Measurements from ENCODE around the gene U2AF1L4. TPM values are rescaled to one million over a fixed set of nuclear protein-coding genes. Genes with fewer than 3 reads are reported as not detected.
A peak's percentile ranks its signal among the peaks of the same experiment; 100 is the strongest.

The U2AF1L4 gene
- total RNA-seq: 10 to 100 TPM; 29.0 to 32.2 TPM
- polyA plus RNA-seq: 37.5 TPM

- Histone ChIP-seq H3K27ac (ENCODE audit: low read depth, low read length) (peak within 1 kb of the TSS; percentile 100), H3K4me3 (ENCODE audit: low read length) (peak within 1 kb of the TSS; percentile 97), H3K9me3 (ENCODE audit: low read length) (no peaks in the 10 kb centered on the region), H3K27me3 (ENCODE audit: insufficient read depth, low read length, poor library complexity, severe bottlenecking) (no peaks in the 10 kb centered on the region), H3K36me3 (ENCODE audit: insufficient read depth, low read length) (no peaks in the 10 kb centered on the region), H3K4me1 (ENCODE audit: insufficient read depth, low read length) (peaks cover 59% of the 10 kb centered on the region)
- CTCF ChIA-PET: interaction anchor here (0.8 to 1.0 kb wide), 2 partner anchors 8 to 31 kb away, joined by 3 read pairs; no protein-coding TSS in a partner anchor
- POLR2A ChIA-PET: interaction anchor here (0.6 to 1.9 kb wide), 6 partner anchors 25 to 530 kb away, joined by 3 to 12 read pairs (median 4); partner anchors contain the start of gene KMT2B
- DNase-seq: peak; percentile 92 to 99 (median 98)
- H3K36me3 Mint-ChIP-seq: peaks cover 0 to 33% (median 0%) of the 10 kb centered on the region in 3 donors
- peaks cover 55 to 72% (median 66%) of the 10 kb centered on the region in 3 donors for H3K4me1 Mint-ChIP-seq
- H3K4me3 Mint-ChIP-seq: peak within 1 kb of the TSS; percentile 90 to 100 (median 98)
- H3K27ac Mint-ChIP-seq: peak within 1 kb of the TSS; percentile 96 to 100 (median 99)
- H3K9me3 Mint-ChIP-seq: no peaks in the 10 kb centered on the region
- H3K27me3 Mint-ChIP-seq: peaks cover 0 to 2% of the 10 kb centered on the region in 2 donors
These were observed at the start of gene U2AF1L4, which contains the start of gene PSENEN for GRCh38 chr19:35745328-35746086. Gene U2AF1L4 (minus strand): TSS chr19:35745418. CDS start chr19:35745391, 27 bp downstream. Gene PSENEN (plus strand): TSS chr19:35745651. CDS start chr19:35745931, 280 bp downstream.

- Mint-ChIP-seq H3K27me3 (peaks cover 16 to 32% of the 10 kb centered on the region in 2 donors), H3K4me1 (peaks cover 0 to 6% (median 0%) of the 10 kb centered on the region in 3 donors), H3K4me3 (no peak overlapping the region), H3K36me3 (no peaks in the 10 kb centered on the region), H3K27ac (peak overlapping the region in 1 of 8 donors; percentile 47), H3K9me3 (no peaks in the 10 kb centered on the region)
- H3K4me3 ChIP-seq (ENCODE audit: low read length): no peak overlapping the region
- ChIA-PET CTCF (no interaction called here), POLR2A (no interaction called here)
- no peaks in the 10 kb centered on the region for H3K9me3 ChIP-seq (ENCODE audit: low read length)
- no peak overlapping the region for H3K27ac ChIP-seq (ENCODE audit: low read depth, low read length)
- no peaks in the 10 kb centered on the region for H3K4me1 ChIP-seq (ENCODE audit: insufficient read depth, low read length)
- DNase-seq: no peak
- no peaks in the 10 kb centered on the region for H3K36me3 ChIP-seq (ENCODE audit: insufficient read depth, low read length)
- no peaks in the 10 kb centered on the region for H3K27me3 ChIP-seq (ENCODE audit: insufficient read depth, low read length, poor library complexity, severe bottlenecking)
These were observed 48.4 kb upstream of the U2AF1L4 start for GRCh38 chr19:35793381-35794165.

GRCh38 chr19:35792888-35793287, 47.7 kb upstream of the U2AF1L4 start:
- H3K27ac ChIP-seq (ENCODE audit: low read depth, low read length): no peak overlapping the region
- CTCF ChIA-PET: no interaction called here
- H3K27ac Mint-ChIP-seq: no peak overlapping the region
- no peaks in the 10 kb centered on the region for H3K36me3 Mint-ChIP-seq
- no peaks in the 10 kb centered on the region for H3K9me3 Mint-ChIP-seq
- no peaks in the 10 kb centered on the region for H3K27me3 ChIP-seq (ENCODE audit: insufficient read depth, low read length, poor library complexity, severe bottlenecking)
- no peaks in the 10 kb centered on the region for H3K9me3 ChIP-seq (ENCODE audit: low read length)
- H3K4me1 Mint-ChIP-seq: peaks cover 0 to 6% (median 0%) of the 10 kb centered on the region in 3 donors
- no peak overlapping the region for H3K4me3 Mint-ChIP-seq
- no peak for DNase-seq
- no peaks in the 10 kb centered on the region for H3K4me1 ChIP-seq (ENCODE audit: insufficient read depth, low read length)
- POLR2A ChIA-PET: no interaction called here
- no peak overlapping the region for H3K4me3 ChIP-seq (ENCODE audit: low read length)
- no peaks in the 10 kb centered on the region for H3K36me3 ChIP-seq (ENCODE audit: insufficient read depth, low read length)
- peaks cover 12 to 28% of the 10 kb centered on the region in 2 donors for H3K27me3 Mint-ChIP-seq

- POLR2A ChIA-PET: no interaction called here
- no peak overlapping the region for H3K27ac Mint-ChIP-seq
- no peak for DNase-seq
These were observed 47.1 kb upstream of the U2AF1L4 start for GRCh38 chr19:35792312-35792711.

GRCh38 chr19:35791814-35792279, 46.6 kb upstream of the U2AF1L4 start:
- H3K4me3 ChIP-seq (ENCODE audit: low read length): no peak overlapping the region
- no peaks in the 10 kb centered on the region for H3K4me1 ChIP-seq (ENCODE audit: insufficient read depth, low read length)
- no peak overlapping the region for H3K27ac Mint-ChIP-seq
- H3K36me3 ChIP-seq (ENCODE audit: insufficient read depth, low read length): no peaks in the 10 kb centered on the region
- peaks cover 0 to 1% (median 0%) of the 10 kb centered on the region in 3 donors for H3K4me1 Mint-ChIP-seq
- H3K9me3 Mint-ChIP-seq: no peaks in the 10 kb centered on the region
- no peaks in the 10 kb centered on the region for H3K27me3 ChIP-seq (ENCODE audit: insufficient read depth, low read length, poor library complexity, severe bottlenecking)
- DNase-seq: no peak
- H3K36me3 Mint-ChIP-seq: no peaks in the 10 kb centered on the region
- CTCF ChIA-PET: interaction anchor here (0.5 kb wide), 1 partner anchor 176 kb away, joined by 3 read pairs; no protein-coding TSS in a partner anchor
- peaks cover 9 to 20% of the 10 kb centered on the region in 2 donors for H3K27me3 Mint-ChIP-seq
- no peak overlapping the region for H3K27ac ChIP-seq (ENCODE audit: low read depth, low read length)
- no peaks in the 10 kb centered on the region for H3K9me3 ChIP-seq (ENCODE audit: low read length)
- POLR2A ChIA-PET: no interaction called here
- H3K4me3 Mint-ChIP-seq: no peak overlapping the region

More at GRCh38 chr19:35792312-35792711, 47.1 kb upstream of the U2AF1L4 start:
- H3K27ac ChIP-seq (ENCODE audit: low read depth, low read length): no peak overlapping the region
- no peak overlapping the region for H3K4me3 Mint-ChIP-seq
- no peaks in the 10 kb centered on the region for H3K9me3 ChIP-seq (ENCODE audit: low read length)
- no peaks in the 10 kb centered on the region for H3K36me3 ChIP-seq (ENCODE audit: insufficient read depth, low read length)
- H3K27me3 ChIP-seq (ENCODE audit: insufficient read depth, low read length, poor library complexity, severe bottlenecking): no peaks in the 10 kb centered on the region
- no peaks in the 10 kb centered on the region for H3K4me1 ChIP-seq (ENCODE audit: insufficient read depth, low read length)
- H3K4me3 ChIP-seq (ENCODE audit: low read length): no peak overlapping the region
- H3K4me1 Mint-ChIP-seq: peaks cover 0 to 6% (median 0%) of the 10 kb centered on the region in 3 donors
- no peaks in the 10 kb centered on the region for H3K9me3 Mint-ChIP-seq
- peaks cover 12 to 25% of the 10 kb centered on the region in 2 donors for H3K27me3 Mint-ChIP-seq
- no peaks in the 10 kb centered on the region for H3K36me3 Mint-ChIP-seq
- CTCF ChIA-PET: interaction anchor here (0.5 kb wide), 1 partner anchor 175 kb away, joined by 3 read pairs; no protein-coding TSS in a partner anchor

- POLR2A ChIA-PET: no interaction called here
- no peaks in the 10 kb centered on the region for H3K27me3 ChIP-seq (ENCODE audit: insufficient read depth, low read length, poor library complexity, severe bottlenecking)
- Mint-ChIP-seq H3K9me3 (no peaks in the 10 kb centered on the region), H3K4me3 (no peak overlapping the region), H3K36me3 (no peaks in the 10 kb centered on the region), H3K4me1 (no peaks in the 10 kb centered on the region), H3K27me3 (peaks cover 6 to 14% of the 10 kb centered on the region in 2 donors), H3K27ac (no peak overlapping the region)
- H3K4me1 ChIP-seq (ENCODE audit: insufficient read depth, low read length): no peaks in the 10 kb centered on the region
- H3K9me3 ChIP-seq (ENCODE audit: low read length): no peaks in the 10 kb centered on the region
- CTCF ChIA-PET: no interaction called here
- H3K4me3 ChIP-seq (ENCODE audit: low read length): no peak overlapping the region
- H3K36me3 ChIP-seq (ENCODE audit: insufficient read depth, low read length): no peaks in the 10 kb centered on the region
- DNase-seq: no peak
- no peak overlapping the region for H3K27ac ChIP-seq (ENCODE audit: low read depth, low read length)
These were observed 46.0 kb upstream of the U2AF1L4 start for GRCh38 chr19:35790981-35791813.
